Mesendoderm (in vitro differentiated cells): ENCODE data around the gene CUEDC1.
A peak's percentile ranks its signal among the peaks of the same experiment; 100 is the strongest.
"Not testable (repeated sequence)": the region's sequence is repeated elsewhere in the genome, so short reads cannot be mapped to it uniquely, and the experiment has no call there.

Experiments used
- DNase-seq: peaks from one replicate; pipeline ENCODE4 v3.0.0; 2013
- H2AK5ac ChIP-seq: 2 replicates; pipeline ENCODE4 v1.6.1; 2013; ENCODE audit warnings: low read length, inconsistent platforms
- H2BK120ac ChIP-seq: 2 replicates; pipeline ENCODE4 v1.6.1; 2013; ENCODE audit warnings: low read depth, mild to moderate bottlenecking, low read length, moderate library complexity, mixed read lengths
- H2BK15ac ChIP-seq: replicated peaks from 2 replicates; pipeline ENCODE4 v1.6.1; 2013; ENCODE audit warnings: low read depth, mild to moderate bottlenecking, moderate library complexity
- H2BK5ac ChIP-seq: 2 replicates; pipeline ENCODE4 v1.6.1; 2013; ENCODE audit warnings: low read length, inconsistent platforms
- H3K18ac ChIP-seq: 2 replicates; pipeline ENCODE4 v1.6.1; 2013; ENCODE audit warnings: mild to moderate bottlenecking, low read length, mixed read lengths
- H3K23ac ChIP-seq: one replicate; pipeline ENCODE4 v1.6.1; 2013; ENCODE audit warnings: low read length
- H3K27ac ChIP-seq: 2 replicates; pipeline ENCODE4 v1.5.1; 2013; ENCODE audit warnings: low read depth, mild to moderate bottlenecking, inconsistent platforms, low read length, moderate library complexity
- H3K27me3 ChIP-seq: 2 replicates; pipeline ENCODE4 v1.6.1; 2013; ENCODE audit warnings: low read length, control low read depth, mild to moderate bottlenecking, inconsistent platforms; ENCODE audit not compliant: insufficient read depth, poor library complexity
- H3K36me3 ChIP-seq: 2 replicates; pipeline ENCODE4 v1.6.1; 2013; ENCODE audit warnings: low read length, inconsistent platforms; ENCODE audit not compliant: control insufficient read depth, insufficient read depth
- H3K4ac ChIP-seq: one replicate; pipeline ENCODE4 v1.6.1; 2013; ENCODE audit warnings: low read depth, mild to moderate bottlenecking, low read length, moderate library complexity
- H3K4me1 ChIP-seq: 2 replicates; pipeline ENCODE4 v1.6.1; 2013; ENCODE audit warnings: low read depth, low read length, inconsistent platforms; ENCODE audit not compliant: control insufficient read depth
- H3K4me2 ChIP-seq: 2 replicates; pipeline ENCODE4 v1.6.1; 2013; ENCODE audit warnings: low read length
- H3K4me3 ChIP-seq: 2 replicates; pipeline ENCODE4 v1.5.1; 2013; ENCODE audit warnings: mild to moderate bottlenecking, low read length
- H3K56ac ChIP-seq: one replicate; pipeline ENCODE4 v1.6.1; 2013; ENCODE audit warnings: low read length
- H3K79me1 ChIP-seq: 2 replicates; pipeline ENCODE4 v1.6.1; 2013; ENCODE audit warnings: low read length, inconsistent platforms
- H3K79me2 ChIP-seq: 2 replicates; pipeline ENCODE4 v1.6.1; 2013; ENCODE audit warnings: mild to moderate bottlenecking, low read length; ENCODE audit not compliant: control insufficient read depth, insufficient read depth
- H3K9ac ChIP-seq: 2 replicates; pipeline ENCODE4 v1.6.1; 2013; ENCODE audit warnings: low read length, inconsistent platforms
- H4K5ac ChIP-seq: one replicate; pipeline ENCODE4 v1.6.1; 2013; ENCODE audit warnings: low read length
- H4K8ac ChIP-seq: one replicate; pipeline ENCODE4 v1.6.1; 2013; ENCODE audit warnings: low read depth, mild to moderate bottlenecking, control low read depth, low read length, moderate library complexity
- WGBS: extraction: QIAGEN DNeasy Blood & Tissue Kit; methylation state at CpG from one replicate; pipeline ENCODE4 v1.1.7; 2013; ENCODE audit warnings: low lambda C conversion rate, missing lambda C conversion rate; ENCODE audit not compliant: insufficient coverage; ENCODE audit errors: extremely low coverage; 5-methylcytosine and 5-hydroxymethylcytosine counted together

Gene CUEDC1

DNA sequence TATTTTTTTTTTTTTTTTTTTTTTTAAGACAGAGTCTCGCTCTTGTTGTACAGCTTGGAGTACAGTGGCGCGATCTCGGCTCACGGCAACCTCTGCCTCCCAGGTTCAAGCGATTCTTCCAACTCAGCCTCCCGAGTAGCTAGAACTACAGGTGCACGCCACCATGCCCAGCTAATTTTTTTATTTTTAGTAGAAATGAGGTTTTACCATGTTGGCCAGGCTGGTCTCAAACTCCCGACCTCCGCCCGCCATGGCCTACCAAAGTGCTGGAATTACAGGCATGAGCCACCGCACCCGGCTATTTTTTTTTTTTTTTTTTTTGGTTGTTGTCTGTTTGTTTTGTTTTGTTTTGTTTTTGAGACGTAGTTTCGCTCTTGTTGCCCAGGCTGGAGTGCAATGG is 3.2 kb upstream of the CUEDC1 start:
- H3K27ac ChIP-seq, H4K8ac ChIP-seq, H2BK120ac ChIP-seq, H3K4me2 ChIP-seq, H3K9ac ChIP-seq, DNase-seq, H3K79me2 ChIP-seq, H3K18ac ChIP-seq, H3K27me3 ChIP-seq, H3K56ac ChIP-seq, H3K4me3 ChIP-seq, H3K79me1 ChIP-seq, H3K23ac ChIP-seq, H3K4ac ChIP-seq, H3K36me3 ChIP-seq, H2BK15ac ChIP-seq, H4K5ac ChIP-seq, H2BK5ac ChIP-seq, H2AK5ac ChIP-seq: not testable (repeated sequence)
- no CpG with 5 or more reads among the region's 15 CpGs for WGBS
- peaks cover 21% of the 10 kb centered on the region for H3K4me1 ChIP-seq

DNA sequence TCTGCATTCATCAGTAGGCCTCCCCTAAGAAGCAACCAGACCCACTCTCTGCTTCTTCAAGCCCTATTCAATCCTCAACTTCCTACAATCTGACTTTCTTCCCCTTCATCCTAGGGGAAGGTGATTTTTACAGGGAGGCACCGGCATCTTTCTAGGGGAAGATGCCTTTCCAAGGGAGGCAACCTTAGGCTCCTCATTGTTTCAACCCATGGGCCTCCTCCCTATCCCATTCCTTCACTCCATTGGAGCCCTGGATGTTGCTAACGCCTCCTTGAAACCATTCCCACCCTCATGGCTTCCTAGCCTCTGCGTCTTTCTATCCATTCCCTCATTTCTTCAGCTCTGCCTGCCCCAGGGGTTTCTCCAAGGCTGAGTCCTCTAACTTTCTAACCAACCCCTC is 2.7 kb upstream of the CUEDC1 start:
- Histone ChIP-seq H3K23ac (no peak overlapping the region), H3K36me3 (no peaks in the 10 kb centered on the region), H2BK5ac (no peak overlapping the region), H3K27me3 (no peaks in the 10 kb centered on the region), H4K5ac (no peak overlapping the region), H3K27ac (no peak overlapping the region), H3K4me2 (no peak overlapping the region), H2BK15ac (no peak overlapping the region), H3K79me1 (peaks cover 6% of the 10 kb centered on the region), H3K56ac (no peak overlapping the region), H3K18ac (no peak overlapping the region), H2BK120ac (no peak overlapping the region), H4K8ac (no peak overlapping the region), H3K4me3 (no peak overlapping the region), H3K9ac (no peak overlapping the region), H2AK5ac (no peak overlapping the region), H3K4ac (no peak overlapping the region), H3K79me2 (peaks cover 5% of the 10 kb centered on the region), H3K4me1 (peaks cover 24% of the 10 kb centered on the region)
- no peak for DNase-seq
- no CpG with 5 or more reads among the region's 3 CpGs for WGBS

DNA sequence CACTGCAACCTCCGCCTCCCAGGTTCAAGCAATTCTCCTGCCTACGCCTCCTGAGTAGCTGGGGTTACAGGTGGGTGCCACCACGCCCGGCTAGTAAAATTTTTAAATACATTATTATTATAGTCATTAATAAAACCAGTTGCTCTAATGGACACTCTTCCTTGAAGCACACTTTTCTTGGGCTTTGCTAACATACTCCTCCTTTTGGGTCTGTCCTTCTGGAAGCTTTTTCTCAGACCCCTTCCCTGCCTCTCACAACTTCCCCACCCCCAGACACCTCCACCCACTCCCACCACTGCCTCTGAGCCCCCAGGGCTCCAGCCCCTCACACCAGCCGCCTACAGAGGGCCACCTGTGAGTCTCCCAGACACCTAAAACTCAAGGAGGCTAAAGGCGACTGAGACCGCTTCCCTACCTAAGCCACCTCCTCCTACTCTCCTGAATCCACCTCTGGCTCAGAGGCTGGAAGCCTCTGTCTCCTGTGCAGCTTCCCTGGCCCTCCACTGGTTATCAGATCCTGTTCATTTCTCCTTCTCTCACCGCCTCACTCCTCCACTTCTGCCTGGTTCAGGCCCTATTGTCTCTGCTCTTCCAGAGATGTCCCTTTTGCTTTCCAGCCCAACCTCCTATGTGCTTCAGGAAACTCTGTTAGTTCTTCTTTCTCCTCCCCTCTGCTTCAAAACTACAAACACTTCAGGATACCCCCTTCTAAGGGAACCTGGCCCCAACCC is 2.1 kb upstream of the CUEDC1 start:
- no peak overlapping the region for H2BK15ac ChIP-seq
- H2BK120ac ChIP-seq = no peak overlapping the region
- H3K56ac ChIP-seq = no peak overlapping the region
- H3K9ac ChIP-seq = no peak overlapping the region
- H3K4me1 ChIP-seq = peaks cover 29% of the 10 kb centered on the region
- no peak overlapping the region for H4K5ac ChIP-seq
- no peak overlapping the region for H3K18ac ChIP-seq
- no peak overlapping the region for H3K4ac ChIP-seq
- H3K27me3 ChIP-seq = no peaks in the 10 kb centered on the region
- H3K79me2 ChIP-seq = peaks cover 5% of the 10 kb centered on the region
- peaks cover 6% of the 10 kb centered on the region for H3K79me1 ChIP-seq
- no peak overlapping the region for H2BK5ac ChIP-seq
- H3K27ac ChIP-seq = no peak overlapping the region
- H4K8ac ChIP-seq = no peak overlapping the region
- no peaks in the 10 kb centered on the region for H3K36me3 ChIP-seq
- H3K4me3 ChIP-seq = no peak overlapping the region
- WGBS = no CpG with 5 or more reads among the region's 8 CpGs
- no peak overlapping the region for H2AK5ac ChIP-seq
- no peak overlapping the region for H3K4me2 ChIP-seq
- H3K23ac ChIP-seq = no peak overlapping the region
- no peak for DNase-seq

DNA sequence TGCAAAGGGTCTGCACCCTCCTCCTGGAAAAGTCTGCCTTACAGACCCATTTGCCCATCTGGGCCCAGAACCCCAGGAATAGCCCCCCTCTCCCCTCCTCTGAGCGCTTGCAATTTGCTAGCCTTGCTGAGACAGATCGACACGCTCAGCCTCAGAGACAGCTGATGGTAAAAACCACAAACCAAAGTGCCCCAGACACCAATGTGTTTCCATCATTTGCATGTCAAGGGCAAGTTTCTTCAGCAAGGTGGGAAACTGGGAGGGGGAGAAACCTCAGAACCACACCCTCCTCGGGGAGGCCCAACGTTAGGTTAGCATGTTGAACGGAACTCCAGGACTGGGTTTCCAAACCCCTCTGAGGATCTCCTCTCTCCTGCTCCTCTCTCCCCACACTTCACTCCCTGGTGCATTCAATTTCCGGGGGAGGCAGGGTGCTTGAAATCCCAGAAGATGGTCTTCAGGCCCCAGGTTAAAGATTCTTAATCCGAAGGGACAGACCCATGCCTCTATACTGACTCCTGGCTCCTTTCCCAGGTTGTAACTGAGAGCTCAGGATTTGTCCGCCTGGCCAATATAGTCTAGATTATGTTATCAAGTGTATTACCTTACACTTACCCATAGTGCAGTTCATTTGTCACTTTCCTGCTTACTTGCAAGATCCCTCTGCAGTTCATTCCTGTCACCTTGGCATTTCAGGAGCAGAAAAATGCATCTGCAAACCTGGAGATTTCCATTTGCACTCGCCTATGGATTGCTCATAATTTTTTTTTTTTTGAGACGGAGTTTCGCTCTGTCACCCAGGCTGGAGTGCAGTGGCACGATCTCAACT is 1.3 kb upstream of the CUEDC1 start:
- Histone ChIP-seq H3K27ac (peak overlapping the region; percentile 49), H3K36me3 (no peaks in the 10 kb centered on the region), H4K5ac (no peak overlapping the region), H2AK5ac (no peak overlapping the region), H2BK5ac (no peak overlapping the region), H3K4me3 (no peak overlapping the region), H3K18ac (peak overlapping the region; percentile 78), H3K27me3 (no peaks in the 10 kb centered on the region), H3K9ac (peak overlapping the region; percentile 72), H2BK120ac (no peak overlapping the region), H4K8ac (no peak overlapping the region), H3K4me2 (peak overlapping the region; percentile 91), H3K79me1 (peaks cover 6% of the 10 kb centered on the region), H3K23ac (no peak overlapping the region), H3K79me2 (peaks cover 5% of the 10 kb centered on the region), H2BK15ac (no peak overlapping the region), H3K4ac (no peak overlapping the region), H3K4me1 (peaks cover 29% of the 10 kb centered on the region), H3K56ac (peak overlapping the region; percentile 73)
- WGBS = no CpG with 5 or more reads among the region's 13 CpGs
- DNase-seq = peak; percentile 71

DNA sequence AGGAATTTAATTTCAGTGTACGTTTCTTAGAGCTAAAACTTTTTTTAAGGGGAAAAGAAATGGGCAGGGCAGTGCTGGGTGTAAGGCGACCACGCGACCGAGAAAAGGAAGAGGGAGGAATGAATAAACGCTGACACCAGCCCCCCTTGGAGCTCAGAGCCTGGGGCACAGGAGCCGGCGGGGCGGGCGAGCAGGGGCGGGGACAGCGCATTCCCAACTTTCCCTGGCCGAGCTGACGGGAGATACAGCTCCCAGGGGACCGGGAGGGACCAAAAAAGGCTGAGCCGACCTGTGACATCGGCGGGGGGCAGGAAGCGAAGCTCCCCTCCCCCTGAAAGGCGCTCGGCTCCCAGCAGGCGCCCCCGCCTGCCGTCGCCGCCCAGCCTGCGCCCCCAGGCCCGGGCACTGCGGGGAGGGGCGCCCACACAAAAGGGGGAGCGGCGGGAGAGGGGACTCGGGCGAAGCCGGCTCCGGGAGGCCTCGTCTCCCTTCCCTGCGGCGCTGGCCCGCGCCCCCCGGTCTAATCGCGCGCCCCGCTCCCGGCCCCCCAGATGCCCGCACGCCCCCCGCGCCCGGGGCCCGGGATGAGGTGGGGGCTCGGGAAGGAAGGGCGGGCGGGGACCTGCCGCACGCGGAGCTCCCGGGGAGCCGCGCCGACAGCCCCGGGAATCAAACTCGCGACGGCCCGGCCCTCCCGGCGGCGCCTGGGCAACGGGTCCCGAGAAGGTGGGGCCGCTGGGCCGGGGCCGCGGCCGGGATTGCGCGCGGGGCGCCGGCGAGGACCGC is 622 bp downstream of the CUEDC1 start:
- Histone ChIP-seq H4K5ac (no peak overlapping the region), H3K79me1 (peaks cover 6% of the 10 kb centered on the region), H3K9ac (peak overlapping the region; percentile 64), H3K56ac (peak overlapping the region; percentile 68), H3K4ac (peak overlapping the region; percentile 99), H3K36me3 (no peaks in the 10 kb centered on the region), H2BK120ac (peak overlapping the region; percentile 97), H2AK5ac (no peak overlapping the region), H3K27me3 (no peaks in the 10 kb centered on the region), H3K23ac (no peak overlapping the region), H3K27ac (peak overlapping the region; percentile 94), H3K4me2 (peak overlapping the region; percentile 54), H3K4me3 (peak overlapping the region; percentile 37), H2BK5ac (peak overlapping the region; percentile 10), H3K79me2 (peaks cover 8% of the 10 kb centered on the region), H3K4me1 (peaks cover 32% of the 10 kb centered on the region), H3K18ac (peak overlapping the region; percentile 99), H4K8ac (peak overlapping the region; percentile 96), H2BK15ac (no peak overlapping the region)
- WGBS = no CpG with 5 or more reads among the region's 85 CpGs
- DNase-seq = peak; percentile 91
